ENCODE data around the gene SUZ12.
"Not testable (repeated sequence)": the region's sequence is repeated elsewhere in the genome, so short reads cannot be mapped to it uniquely, and the experiment has no call there.

SUZ12 gene

DNA sequence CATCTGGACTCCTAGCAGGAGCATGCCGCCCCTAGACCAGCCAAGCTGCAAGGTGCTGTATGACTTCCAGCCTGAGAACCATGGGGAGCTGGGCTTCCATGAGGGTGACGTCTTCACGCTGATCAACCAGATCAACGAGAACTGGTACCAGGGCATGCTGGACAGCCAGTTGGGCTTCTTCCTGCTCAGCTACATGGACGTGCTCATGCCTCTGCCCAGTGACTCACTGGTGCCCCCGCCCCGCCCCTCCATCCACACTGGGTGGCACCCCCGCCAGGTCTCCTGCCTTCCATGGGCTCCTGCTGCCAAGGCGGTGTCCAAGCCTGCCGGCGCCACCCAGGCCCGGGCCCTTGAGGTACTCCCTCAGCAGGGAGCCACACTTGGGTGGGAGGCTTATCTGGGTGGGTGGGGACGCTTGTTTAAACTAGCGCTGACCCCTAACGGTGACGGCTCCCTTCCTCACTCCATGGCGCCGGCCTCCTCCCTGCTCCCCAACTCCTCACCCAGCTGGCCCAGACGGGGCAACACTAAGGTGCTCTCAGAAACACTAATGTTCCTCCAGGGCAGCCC is 104.6 kb downstream of the SUZ12 start:
- DNase-seq (ENCODE audit: low spot score) = not testable (repeated sequence)

GRCh38 chr17:32042266-32042665 is 105.5 kb downstream of the SUZ12 start:
- not testable (repeated sequence) for DNase-seq (ENCODE audit: low spot score)

GRCh38 chr17:32045611-32046010 is 108.8 kb downstream of the SUZ12 start:
- not testable (repeated sequence) for DNase-seq (ENCODE audit: low spot score)

GRCh38 chr17:32047663-32048062 is 110.9 kb downstream of the SUZ12 start:
- DNase-seq (ENCODE audit: low spot score) = not testable (repeated sequence)

Measured in CD4-positive, alpha-beta T cell treated with Interleukin-15 for 4 hours (primary cell).